ENCODE data around the gene ILDR2.

Gene ILDR2

GRCh38 chr1:166999075-166999474 is 23.7 kb upstream of the ILDR2 start:
- Histone ChIP-seq H3K9ac (ENCODE audit: low read depth, low read length) (no peak overlapping the region), H3K27me3 (ENCODE audit: control insufficient read depth, insufficient read depth, low read length) (no peaks in the 10 kb centered on the region), H3K4me1 (ENCODE audit: control insufficient read depth, insufficient read depth, low read length) (no peaks in the 10 kb centered on the region), H3K9me3 (replicated peaks; ENCODE audit: low read length) (no peaks in the 10 kb centered on the region), H3K36me3 (ENCODE audit: insufficient read depth, low read length) (no peaks in the 10 kb centered on the region), H3K4me3 (ENCODE audit: low read length) (no peak overlapping the region), H3K4me2 (ENCODE audit: low read length) (no peak overlapping the region)

DNA sequence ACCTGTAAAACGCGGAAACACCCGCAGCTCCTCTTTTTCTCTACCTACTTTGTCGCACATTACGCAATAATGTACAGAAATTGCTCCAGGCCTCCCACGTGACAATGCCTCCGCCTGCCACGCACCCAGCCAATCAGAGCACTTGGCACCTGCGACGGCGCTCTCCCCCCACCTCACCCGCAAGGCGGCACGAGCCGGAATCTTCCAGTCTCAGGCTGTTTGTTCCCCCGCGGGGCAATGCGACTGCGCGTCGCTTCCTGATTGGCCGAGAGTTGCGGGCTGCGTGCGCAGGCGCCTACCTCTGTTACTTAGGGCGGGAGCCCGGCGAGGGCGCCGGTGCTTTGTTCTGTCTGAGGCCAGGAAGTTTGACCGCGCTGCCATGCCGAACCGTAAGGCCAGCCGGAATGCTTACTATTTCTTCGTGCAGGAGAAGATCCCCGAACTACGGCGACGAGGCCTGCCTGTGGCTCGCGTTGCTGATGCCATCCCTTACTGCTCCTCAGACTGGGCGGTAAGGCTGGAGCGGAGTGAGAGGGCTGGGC is 13.7 kb upstream of the ILDR2 start, which contains the start of gene MAEL:
Gene MAEL (plus strand): TSS at position 307 of the 542 bp plus-strand sequence. CDS start 73 bp downstream, at position 380.
- Histone ChIP-seq H3K27me3 (ENCODE audit: control insufficient read depth, insufficient read depth, low read length) (peaks cover 3% of the 10 kb centered on the region), H3K9me3 (replicated peaks; ENCODE audit: low read length) (no peaks in the 10 kb centered on the region), H3K9ac (ENCODE audit: low read depth, low read length) (no peak within 1 kb of the TSS), H3K4me1 (ENCODE audit: control insufficient read depth, insufficient read depth, low read length) (no peaks in the 10 kb centered on the region), H3K4me2 (ENCODE audit: low read length) (no peak within 1 kb of the TSS), H3K36me3 (ENCODE audit: insufficient read depth, low read length) (no peaks in the 10 kb centered on the region), H3K4me3 (ENCODE audit: low read length) (no peak within 1 kb of the TSS)

GRCh38 chr1:166981589-166981988 is 6.2 kb upstream of the ILDR2 start:
- H3K9ac ChIP-seq (ENCODE audit: low read depth, low read length), result no peak overlapping the region
- H3K4me2 ChIP-seq (ENCODE audit: low read length), result no peak overlapping the region
- no peaks in the 10 kb centered on the region for H3K4me1 ChIP-seq (ENCODE audit: control insufficient read depth, insufficient read depth, low read length)
- H3K4me3 ChIP-seq (ENCODE audit: low read length), result no peak overlapping the region
- H3K27me3 ChIP-seq (ENCODE audit: control insufficient read depth, insufficient read depth, low read length), result peaks cover 28% of the 10 kb centered on the region
- H3K9me3 ChIP-seq (replicated peaks; ENCODE audit: low read length), result no peaks in the 10 kb centered on the region
- no peaks in the 10 kb centered on the region for H3K36me3 ChIP-seq (ENCODE audit: insufficient read depth, low read length)

GRCh38 chr1:166980818-166981217 is 5.5 kb upstream of the ILDR2 start:
- Histone ChIP-seq H3K36me3 (ENCODE audit: insufficient read depth, low read length) (no peaks in the 10 kb centered on the region), H3K4me1 (ENCODE audit: control insufficient read depth, insufficient read depth, low read length) (no peaks in the 10 kb centered on the region), H3K9ac (ENCODE audit: low read depth, low read length) (no peak overlapping the region), H3K9me3 (replicated peaks; ENCODE audit: low read length) (no peaks in the 10 kb centered on the region), H3K4me2 (ENCODE audit: low read length) (no peak overlapping the region), H3K4me3 (ENCODE audit: low read length) (no peak overlapping the region), H3K27me3 (ENCODE audit: control insufficient read depth, insufficient read depth, low read length) (peaks cover 35% of the 10 kb centered on the region)

DNA sequence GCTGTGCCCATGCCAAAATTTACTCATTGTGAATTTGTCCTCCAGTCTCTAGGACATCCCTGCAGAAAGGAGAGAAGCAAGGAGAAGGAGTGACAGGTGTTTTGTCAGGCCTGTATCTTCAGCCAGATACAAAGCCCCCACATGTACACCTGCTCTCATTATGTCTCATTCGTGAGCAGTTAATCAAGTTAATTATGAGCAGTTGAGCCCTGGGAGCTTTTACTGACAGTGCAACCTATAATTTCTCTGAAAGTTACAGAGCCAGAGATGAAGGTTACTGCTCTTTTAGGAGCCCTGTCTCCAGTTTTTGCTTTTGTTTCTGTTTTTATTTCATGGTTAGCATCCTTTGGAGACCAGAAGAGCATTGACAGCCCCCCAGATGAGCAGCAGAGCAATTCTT is 5.0 kb upstream of the ILDR2 start:
- H3K9me3 ChIP-seq (replicated peaks; ENCODE audit: low read length), result no peaks in the 10 kb centered on the region
- H3K4me1 ChIP-seq (ENCODE audit: control insufficient read depth, insufficient read depth, low read length), result no peaks in the 10 kb centered on the region
- H3K9ac ChIP-seq (ENCODE audit: low read depth, low read length), result no peak overlapping the region
- H3K36me3 ChIP-seq (ENCODE audit: insufficient read depth, low read length), result no peaks in the 10 kb centered on the region
- no peak overlapping the region for H3K4me2 ChIP-seq (ENCODE audit: low read length)
- H3K4me3 ChIP-seq (ENCODE audit: low read length), result no peak overlapping the region
- peaks cover 39% of the 10 kb centered on the region for H3K27me3 ChIP-seq (ENCODE audit: control insufficient read depth, insufficient read depth, low read length)

- Histone ChIP-seq H3K9ac (ENCODE audit: low read depth, low read length) (no peak overlapping the region), H3K4me2 (ENCODE audit: low read length) (no peak overlapping the region), H3K4me1 (ENCODE audit: control insufficient read depth, insufficient read depth, low read length) (peaks cover 10% of the 10 kb centered on the region), H3K9me3 (replicated peaks; ENCODE audit: low read length) (no peaks in the 10 kb centered on the region), H3K4me3 (ENCODE audit: low read length) (no peak overlapping the region), H3K36me3 (ENCODE audit: insufficient read depth, low read length) (no peaks in the 10 kb centered on the region), H3K27me3 (ENCODE audit: control insufficient read depth, insufficient read depth, low read length) (peaks cover 52% of the 10 kb centered on the region)
These were observed 3.5 kb upstream of the ILDR2 start for GRCh38 chr1:166978821-166979220.

DNA sequence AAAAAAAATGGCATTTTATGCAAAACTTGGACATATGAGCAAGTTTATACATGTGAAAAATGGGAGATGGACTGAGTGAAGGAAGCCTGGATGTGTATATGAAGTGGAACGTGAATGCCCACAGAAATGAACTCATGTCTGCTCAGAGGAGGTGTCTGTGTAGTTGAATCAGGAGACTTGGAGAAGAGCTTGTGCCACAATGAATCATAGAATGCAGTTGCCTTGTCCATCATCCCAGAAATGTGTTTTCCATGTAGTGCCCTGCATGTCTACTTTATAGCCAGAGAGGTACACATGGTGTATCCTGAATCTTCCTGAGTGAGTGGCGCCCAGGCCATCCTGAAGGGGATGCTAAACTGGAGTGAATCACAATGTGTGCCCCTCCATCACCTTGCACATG is 2.6 kb upstream of the ILDR2 start:
- Histone ChIP-seq H3K4me1 (ENCODE audit: control insufficient read depth, insufficient read depth, low read length) (peaks cover 13% of the 10 kb centered on the region), H3K9ac (ENCODE audit: low read depth, low read length) (no peak overlapping the region), H3K9me3 (replicated peaks; ENCODE audit: low read length) (no peaks in the 10 kb centered on the region), H3K36me3 (ENCODE audit: insufficient read depth, low read length) (no peaks in the 10 kb centered on the region), H3K4me2 (ENCODE audit: low read length) (no peak overlapping the region), H3K4me3 (ENCODE audit: low read length) (no peak overlapping the region), H3K27me3 (ENCODE audit: control insufficient read depth, insufficient read depth, low read length) (peaks cover 60% of the 10 kb centered on the region)

DNA sequence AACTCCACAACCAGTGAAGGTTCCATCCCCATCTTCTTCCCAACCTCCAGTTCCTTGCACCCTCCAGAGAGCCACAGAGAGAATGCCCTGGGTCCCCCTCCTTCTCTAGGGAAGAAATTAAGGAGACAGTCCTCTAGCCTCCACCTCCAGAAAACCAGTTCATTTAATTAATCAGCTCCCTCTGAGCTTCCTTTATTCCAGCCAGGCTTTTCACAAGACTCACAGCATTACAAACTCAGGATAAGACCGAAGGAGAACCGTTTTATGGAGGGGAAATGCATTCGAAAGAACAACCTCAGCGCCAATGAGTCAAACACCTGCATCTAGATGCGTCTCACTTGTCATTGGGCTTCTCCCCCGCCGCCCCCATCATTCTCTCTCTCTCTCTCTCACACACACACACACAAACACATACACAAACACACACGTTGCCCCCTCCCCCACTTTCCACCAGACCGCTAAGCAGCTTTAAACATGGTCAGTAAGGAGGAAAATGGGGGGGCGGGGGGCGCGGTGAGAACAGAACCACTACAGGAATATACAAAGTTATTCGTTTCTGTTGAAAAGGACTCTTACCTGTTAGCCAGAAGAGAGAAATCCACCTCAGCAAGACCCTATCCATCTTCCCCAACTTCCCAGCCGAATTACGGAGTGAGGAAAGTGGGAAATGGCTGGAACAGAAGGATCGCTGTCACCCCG is 544 bp downstream of the ILDR2 start:
- no peaks in the 10 kb centered on the region for H3K9me3 ChIP-seq (replicated peaks; ENCODE audit: low read length)
- peak overlapping the region; percentile 99 for H3K4me2 ChIP-seq (ENCODE audit: low read length)
- H3K27me3 ChIP-seq (ENCODE audit: control insufficient read depth, insufficient read depth, low read length), result peaks cover 69% of the 10 kb centered on the region
- no peaks in the 10 kb centered on the region for H3K36me3 ChIP-seq (ENCODE audit: insufficient read depth, low read length)
- H3K4me1 ChIP-seq (ENCODE audit: control insufficient read depth, insufficient read depth, low read length), result peaks cover 13% of the 10 kb centered on the region
- peak overlapping the region; percentile 85 for H3K4me3 ChIP-seq (ENCODE audit: low read length)
- peak overlapping the region; percentile 52 for H3K9ac ChIP-seq (ENCODE audit: low read depth, low read length)

GRCh38 chr1:166972826-166973225 is 2.5 kb downstream of the ILDR2 start:
- Histone ChIP-seq H3K4me2 (ENCODE audit: low read length) (no peak overlapping the region), H3K4me3 (ENCODE audit: low read length) (no peak overlapping the region), H3K27me3 (ENCODE audit: control insufficient read depth, insufficient read depth, low read length) (peaks cover 63% of the 10 kb centered on the region), H3K9me3 (replicated peaks; ENCODE audit: low read length) (no peaks in the 10 kb centered on the region), H3K9ac (ENCODE audit: low read depth, low read length) (no peak overlapping the region), H3K36me3 (ENCODE audit: insufficient read depth, low read length) (no peaks in the 10 kb centered on the region), H3K4me1 (ENCODE audit: control insufficient read depth, insufficient read depth, low read length) (peaks cover 13% of the 10 kb centered on the region)

GRCh38 chr1:166972193-166972592 is 3.1 kb downstream of the ILDR2 start:
- Histone ChIP-seq H3K36me3 (ENCODE audit: insufficient read depth, low read length) (no peaks in the 10 kb centered on the region), H3K4me3 (ENCODE audit: low read length) (no peak overlapping the region), H3K27me3 (ENCODE audit: control insufficient read depth, insufficient read depth, low read length) (peaks cover 60% of the 10 kb centered on the region), H3K9ac (ENCODE audit: low read depth, low read length) (no peak overlapping the region), H3K9me3 (replicated peaks; ENCODE audit: low read length) (no peaks in the 10 kb centered on the region), H3K4me2 (ENCODE audit: low read length) (no peak overlapping the region), H3K4me1 (ENCODE audit: control insufficient read depth, insufficient read depth, low read length) (peaks cover 13% of the 10 kb centered on the region)

- Histone ChIP-seq H3K27me3 (ENCODE audit: control insufficient read depth, insufficient read depth, low read length) (peaks cover 54% of the 10 kb centered on the region), H3K36me3 (ENCODE audit: insufficient read depth, low read length) (no peaks in the 10 kb centered on the region), H3K9ac (ENCODE audit: low read depth, low read length) (no peak overlapping the region), H3K4me3 (ENCODE audit: low read length) (no peak overlapping the region), H3K9me3 (replicated peaks; ENCODE audit: low read length) (no peaks in the 10 kb centered on the region), H3K4me1 (ENCODE audit: control insufficient read depth, insufficient read depth, low read length) (peaks cover 13% of the 10 kb centered on the region), H3K4me2 (ENCODE audit: low read length) (no peak overlapping the region)
These were observed 4.1 kb downstream of the ILDR2 start for GRCh38 chr1:166971252-166971651.

GRCh38 chr1:166969074-166969677 is 6.2 kb downstream of the ILDR2 start:
- peaks cover 41% of the 10 kb centered on the region for H3K27me3 ChIP-seq (ENCODE audit: control insufficient read depth, insufficient read depth, low read length)
- H3K4me1 ChIP-seq (ENCODE audit: control insufficient read depth, insufficient read depth, low read length), result peaks cover 6% of the 10 kb centered on the region
- no peak overlapping the region for H3K4me3 ChIP-seq (ENCODE audit: low read length)
- H3K4me2 ChIP-seq (ENCODE audit: low read length), result no peak overlapping the region
- no peaks in the 10 kb centered on the region for H3K9me3 ChIP-seq (replicated peaks; ENCODE audit: low read length)
- H3K9ac ChIP-seq (ENCODE audit: low read depth, low read length), result no peak overlapping the region
- no peaks in the 10 kb centered on the region for H3K36me3 ChIP-seq (ENCODE audit: insufficient read depth, low read length)

All from skeletal muscle satellite cell (primary cell).